ENCODE measurements around the gene TCFL5.

- TF ChIP-seq POLR2A (IDR thresholded peaks at IDR 0.05) = no peak
- TF ChIP-seq CTCF (IDR thresholded peaks at IDR 0.05) = no peak
- TF ChIP-seq EP300 (IDR thresholded peaks at IDR 0.05) = no peak
- no peak for TF ChIP-seq POLR2AphosphoS5 (IDR thresholded peaks at IDR 0.05)
Measured at GRCh38 chr20:62831361-62831788, 30.2 kb downstream of the TCFL5 start.
